WERI-Rb-1 (cell line): Measurements from ENCODE around the gene NR1D1.

ENCODE experiments used
- DNase-seq: peaks from one replicate; pipeline ENCODE4 v3.0.0-alpha.2; 2020
- H3K27ac ChIP-seq: fragments of 250-450 bp; sonication (Bioruptor Pico); 2 replicates; pipeline ENCODE4 v1.5.1; 2020; ENCODE audit warnings: mild to moderate bottlenecking, moderate library complexity
- H3K27me3 ChIP-seq: fragments of 250-450 bp; sonication (Bioruptor Pico); 2 replicates; pipeline ENCODE4 v1.5.1; 2021; ENCODE audit warnings: mild to moderate bottlenecking, low read depth, moderate library complexity; ENCODE audit not compliant: insufficient read depth, severe bottlenecking
- H3K36me3 ChIP-seq: fragments of 250-450 bp; sonication (Bioruptor Pico); 2 replicates; pipeline ENCODE4 v1.5.1; 2020; ENCODE audit warnings: mild to moderate bottlenecking, moderate library complexity
- H3K4me3 ChIP-seq: 2 replicates; pipeline ENCODE4 v1.5.1; 2011; ENCODE audit warnings: low read depth, mild to moderate bottlenecking, control low read depth, low read length
- H3K9me3 ChIP-seq: fragments of 250-450 bp; sonication (Bioruptor Pico); 2 replicates; pipeline ENCODE4 v1.5.1; 2021; ENCODE audit warnings: mild to moderate bottlenecking, moderate library complexity; ENCODE audit not compliant: severe bottlenecking
- CTCF ChIP-seq: IDR thresholded peaks from 2 replicates; pipeline ENCODE4 v1.5.1; 2011; ENCODE audit warnings: low read depth, mild to moderate bottlenecking, control low read depth, inconsistent platforms, low read length

The NR1D1 gene

DNA sequence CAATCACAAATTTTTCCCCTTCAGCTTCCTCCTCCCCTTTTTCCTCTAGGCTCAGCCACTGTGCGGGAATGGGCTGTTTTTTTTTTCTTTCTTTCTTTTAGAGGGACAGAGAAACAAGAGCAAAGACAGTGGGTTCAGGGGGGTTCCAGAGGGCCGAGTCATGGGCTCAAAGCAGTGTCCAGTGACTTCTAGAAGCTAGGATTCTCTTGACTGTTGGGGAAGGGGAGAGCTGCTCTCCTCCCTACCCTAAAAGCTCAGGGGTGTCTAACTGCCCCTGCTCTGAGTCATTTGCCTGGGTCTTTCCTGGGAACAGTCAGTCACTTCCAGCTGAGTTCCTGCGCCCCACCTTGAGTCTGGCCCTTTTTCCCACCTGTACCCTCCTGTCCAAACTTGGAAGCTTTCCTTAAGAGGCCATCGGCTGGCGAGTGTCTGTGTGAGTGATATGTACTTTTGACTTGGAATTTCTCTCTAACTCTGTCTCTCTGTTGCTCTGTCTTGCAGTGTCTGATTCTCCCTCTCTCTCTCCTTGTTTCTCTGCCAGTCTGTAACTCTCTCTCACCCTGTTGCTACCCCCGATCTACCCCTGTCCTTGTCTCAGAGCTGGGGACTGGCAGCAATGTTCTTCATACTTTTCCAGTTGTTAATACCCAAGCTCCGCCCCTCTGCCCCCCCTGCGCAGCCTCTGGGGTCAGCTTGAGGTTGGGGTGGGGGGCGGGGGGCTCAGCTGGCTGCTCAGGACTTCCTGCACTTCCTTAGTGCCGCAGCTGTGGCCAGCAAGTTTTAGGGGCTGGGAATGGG lies 35.2 kb downstream of the NR1D1 start:
- no peaks in the 10 kb centered on the region; the same call in 1 of the 2 replicates for H3K36me3 ChIP-seq
- no peaks in the 10 kb centered on the region for H3K27me3 ChIP-seq
- no peaks in the 10 kb centered on the region for H3K9me3 ChIP-seq
- DNase-seq: no peak
- H3K27ac ChIP-seq: no peak overlapping the region
- H3K4me3 ChIP-seq: no peak overlapping the region
- no peak for TF ChIP-seq CTCF

DNA sequence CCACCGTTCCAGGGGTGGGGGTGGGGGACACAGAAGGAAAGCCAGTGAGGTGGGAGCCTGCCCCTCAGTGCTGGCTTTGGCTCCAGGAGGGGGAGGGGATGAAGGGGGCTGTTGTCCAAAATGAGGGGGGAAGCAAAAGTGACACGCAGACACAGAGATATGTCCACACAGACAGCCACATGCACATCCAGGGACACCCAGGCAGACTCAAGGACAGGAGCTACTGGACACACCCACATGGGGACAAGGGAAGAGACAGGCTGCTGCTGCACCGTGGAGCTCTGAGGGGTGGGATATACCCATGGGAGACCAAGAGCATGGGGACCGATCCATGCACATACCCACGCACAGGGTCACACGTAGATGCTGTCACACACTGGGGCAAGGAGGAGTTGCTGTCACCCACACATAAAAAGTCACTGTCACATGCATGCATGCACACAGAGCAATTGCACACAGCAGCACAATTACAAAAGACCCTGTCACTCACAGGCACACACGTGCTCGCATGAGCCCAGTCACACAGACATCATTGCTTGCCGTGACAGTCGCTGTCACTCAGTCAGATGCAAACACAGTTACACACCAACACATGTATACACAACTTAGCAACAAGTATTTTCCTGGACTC lies 36.4 kb downstream of the NR1D1 start:
- DNase-seq: no peak
- no peak for TF ChIP-seq CTCF
- Histone ChIP-seq H3K9me3 (no peaks in the 10 kb centered on the region), H3K4me3 (peak overlapping the region; percentile 96), H3K36me3 (no peaks in the 10 kb centered on the region; the same call in 1 of the 2 replicates), H3K27me3 (no peaks in the 10 kb centered on the region), H3K27ac (no peak overlapping the region)

DNA sequence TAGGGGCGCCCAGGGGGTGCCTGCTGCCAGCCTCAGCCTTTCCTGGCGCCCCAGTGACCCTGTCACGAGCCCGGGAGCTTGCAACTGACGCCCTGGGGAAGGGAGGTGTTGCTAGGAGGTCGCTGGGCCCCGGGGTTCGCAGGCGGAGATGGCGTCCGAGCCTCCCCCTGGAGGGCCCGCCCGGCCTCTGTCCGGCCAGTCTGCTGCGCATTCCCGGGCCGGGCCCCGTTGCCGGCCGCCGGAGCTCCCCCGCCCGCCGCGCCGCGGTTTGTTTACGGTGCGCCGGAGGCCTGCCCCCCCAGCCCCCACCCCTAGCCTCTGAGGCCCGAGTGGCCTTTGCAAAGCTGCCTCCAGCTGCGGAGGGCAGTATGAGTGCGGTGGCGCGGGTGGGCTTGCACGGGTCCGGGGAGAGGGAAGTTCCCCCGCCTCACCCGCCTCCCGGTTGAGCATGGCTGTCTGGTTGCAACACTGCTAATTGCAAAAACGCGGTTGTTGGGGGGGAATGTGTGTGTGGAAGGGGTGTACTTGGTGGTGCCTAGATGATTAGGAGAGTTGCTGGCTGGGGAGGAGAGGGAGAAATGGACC lies 37.1 kb downstream of the NR1D1 start:
- Histone ChIP-seq H3K27ac (peak overlapping the region; percentile 78), H3K36me3 (no peaks in the 10 kb centered on the region; the same call in 1 of the 2 replicates), H3K4me3 (peak overlapping the region; percentile 96), H3K27me3 (no peaks in the 10 kb centered on the region), H3K9me3 (no peaks in the 10 kb centered on the region)
- no peak for TF ChIP-seq CTCF
- no peak for DNase-seq

DNA sequence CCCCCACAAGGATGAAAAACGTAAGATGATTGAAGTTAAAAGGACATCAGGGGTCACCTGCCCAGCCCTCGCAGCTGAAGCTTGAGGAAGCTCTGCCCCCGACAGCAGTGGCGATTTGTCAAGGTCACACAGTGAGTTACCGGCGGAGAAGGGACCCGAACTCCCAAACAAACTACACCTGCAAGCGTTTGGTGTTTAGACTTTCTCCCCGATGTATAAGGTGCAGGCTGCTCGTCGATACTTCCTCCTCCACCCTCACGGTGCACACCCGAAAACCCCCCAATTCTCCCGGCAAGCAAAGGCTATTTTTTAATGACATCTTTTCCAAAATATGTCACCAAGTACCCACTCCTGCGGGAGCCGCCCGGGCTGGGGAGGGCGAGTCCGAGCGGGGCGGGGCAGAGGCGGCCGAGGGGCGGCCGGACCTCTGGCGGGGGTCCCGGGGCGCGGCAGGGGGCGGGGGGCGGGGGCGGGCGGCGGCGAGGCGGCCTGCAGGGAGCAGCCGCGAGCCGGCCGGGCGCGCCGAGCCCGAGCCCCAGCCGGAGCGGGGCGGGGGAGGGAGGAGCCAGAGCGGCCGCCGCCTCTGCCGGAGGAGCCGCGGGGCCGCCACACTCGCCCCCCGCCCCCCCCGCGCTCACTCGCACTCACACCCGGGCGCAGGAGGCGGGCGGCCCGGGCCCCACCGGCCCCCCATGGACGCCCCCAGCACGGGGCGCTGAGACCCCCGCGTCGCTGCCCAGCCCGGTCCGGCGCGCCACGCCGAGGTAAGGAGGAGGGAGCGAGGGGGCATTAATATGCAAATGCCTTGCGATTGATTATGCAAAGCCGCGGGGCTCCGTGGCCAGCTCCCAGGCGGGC lies 37.8 kb downstream of the NR1D1 start, which contains the start of gene THRA:
Gene THRA, plus strand, starts transcription at position 637 of the 858 bp plus-strand sequence. CDS start 11,524 bp downstream, outside the sequence.
- Histone ChIP-seq H3K27ac (peak within 1 kb of the TSS; percentile 78), H3K27me3 (no peaks in the 10 kb centered on the region), H3K36me3 (no peaks in the 10 kb centered on the region; the same call in 1 of the 2 replicates), H3K4me3 (peak within 1 kb of the TSS; percentile 96), H3K9me3 (no peaks in the 10 kb centered on the region)
- DNase-seq: peak; percentile 78
- peak; percentile 37; the same call in 1 of the 2 replicates for TF ChIP-seq CTCF

DNA sequence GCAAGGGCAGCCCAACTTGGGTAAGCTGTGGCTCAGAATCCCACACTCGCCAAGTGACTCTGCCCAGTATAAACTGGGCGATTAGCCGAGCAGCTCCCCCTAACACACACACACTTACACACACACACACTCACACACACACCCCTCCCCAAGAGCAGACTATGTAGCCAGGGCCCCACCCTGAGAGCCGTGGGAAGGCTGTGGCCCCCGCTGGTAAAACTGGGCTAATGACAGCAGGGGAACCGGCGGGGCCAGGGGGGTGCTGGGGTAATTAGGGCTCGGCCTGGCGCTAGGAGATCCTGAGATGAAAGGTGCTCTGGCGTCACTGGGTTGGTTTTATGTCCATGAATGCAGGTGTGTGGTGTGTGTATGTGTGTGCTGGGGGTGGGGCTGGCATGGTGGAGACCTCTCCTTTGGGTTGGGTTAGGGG lies 38.8 kb downstream of the NR1D1 start:
- no peaks in the 10 kb centered on the region; the same call in 1 of the 2 replicates for H3K36me3 ChIP-seq
- no peak for DNase-seq
- H3K27ac ChIP-seq: no peak overlapping the region
- no peak overlapping the region for H3K4me3 ChIP-seq
- H3K27me3 ChIP-seq: no peaks in the 10 kb centered on the region
- TF ChIP-seq CTCF: no peak
- H3K9me3 ChIP-seq: no peaks in the 10 kb centered on the region
